ENCODE measurements around the gene SEMA4C. TPM values are rescaled to one million over a fixed set of nuclear protein-coding genes. Genes with fewer than 3 reads are reported as not detected.

The SEMA4C gene, protein sequence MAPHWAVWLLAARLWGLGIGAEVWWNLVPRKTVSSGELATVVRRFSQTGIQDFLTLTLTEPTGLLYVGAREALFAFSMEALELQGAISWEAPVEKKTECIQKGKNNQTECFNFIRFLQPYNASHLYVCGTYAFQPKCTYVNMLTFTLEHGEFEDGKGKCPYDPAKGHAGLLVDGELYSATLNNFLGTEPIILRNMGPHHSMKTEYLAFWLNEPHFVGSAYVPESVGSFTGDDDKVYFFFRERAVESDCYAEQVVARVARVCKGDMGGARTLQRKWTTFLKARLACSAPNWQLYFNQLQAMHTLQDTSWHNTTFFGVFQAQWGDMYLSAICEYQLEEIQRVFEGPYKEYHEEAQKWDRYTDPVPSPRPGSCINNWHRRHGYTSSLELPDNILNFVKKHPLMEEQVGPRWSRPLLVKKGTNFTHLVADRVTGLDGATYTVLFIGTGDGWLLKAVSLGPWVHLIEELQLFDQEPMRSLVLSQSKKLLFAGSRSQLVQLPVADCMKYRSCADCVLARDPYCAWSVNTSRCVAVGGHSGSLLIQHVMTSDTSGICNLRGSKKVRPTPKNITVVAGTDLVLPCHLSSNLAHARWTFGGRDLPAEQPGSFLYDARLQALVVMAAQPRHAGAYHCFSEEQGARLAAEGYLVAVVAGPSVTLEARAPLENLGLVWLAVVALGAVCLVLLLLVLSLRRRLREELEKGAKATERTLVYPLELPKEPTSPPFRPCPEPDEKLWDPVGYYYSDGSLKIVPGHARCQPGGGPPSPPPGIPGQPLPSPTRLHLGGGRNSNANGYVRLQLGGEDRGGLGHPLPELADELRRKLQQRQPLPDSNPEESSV
- total RNA-seq = 24.3 TPM
- long read RNA-seq, partial matches to known transcripts = 9 of 19 reads
- long read RNA-seq, other reads (novel, unspliced or antisense) = 10 of 19 reads

DNA sequence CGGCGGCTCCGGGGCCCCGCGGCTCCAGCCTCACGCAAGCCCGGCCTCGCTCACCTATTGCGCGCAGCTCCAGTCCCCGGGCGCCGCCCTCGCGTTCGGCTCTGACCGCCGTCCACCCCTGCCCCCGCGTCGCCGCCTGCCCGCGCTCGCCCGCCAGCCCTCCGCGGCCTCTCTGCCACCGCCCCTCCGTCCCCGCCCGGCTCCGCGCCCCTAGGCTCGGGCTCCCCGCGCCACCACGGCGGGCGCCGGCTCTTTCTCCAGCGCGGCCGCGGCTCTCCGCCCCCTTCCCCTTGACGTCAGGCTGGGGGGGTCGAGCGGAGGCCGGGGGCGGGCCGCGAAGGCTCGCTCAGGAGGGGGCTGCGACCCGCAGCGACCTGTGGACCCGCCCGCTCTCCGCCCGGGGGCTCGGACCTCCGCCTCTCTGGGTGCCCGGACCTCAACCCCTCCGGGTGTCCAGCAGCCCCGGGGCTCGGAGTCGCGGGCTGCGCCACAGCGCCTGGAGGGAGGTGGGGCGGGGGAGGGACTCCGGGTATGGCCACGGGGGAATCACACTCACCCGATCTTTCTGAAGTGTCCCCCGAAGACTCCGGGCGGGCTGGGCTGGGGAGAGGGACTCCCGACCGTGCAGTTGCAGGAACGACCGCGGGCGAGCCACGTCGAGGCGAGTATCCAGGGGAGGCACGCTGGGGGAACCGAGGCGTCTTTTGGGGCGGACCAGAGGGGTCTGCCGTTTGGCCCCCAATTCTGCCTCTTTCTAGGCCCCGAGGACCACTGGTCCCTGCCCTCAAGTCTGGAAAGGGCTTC lies at the start of gene SEMA4C:
Gene SEMA4C, minus strand, starts transcription at position 259 of the 804 bp plus-strand sequence. CDS start 2,194 bp downstream, outside the sequence.
- Histone ChIP-seq H3K4me3 (peak within 1 kb of the TSS; percentile 97), H3K9me3 (no peaks in the 10 kb centered on the region), H3K36me3 (peaks cover 25% of the 10 kb centered on the region), H3K27ac (peak within 1 kb of the TSS; percentile 96), H3K4me1 (peaks cover 67% of the 10 kb centered on the region), H3K27me3 (ENCODE audit: low read depth) (no peaks in the 10 kb centered on the region)
- DNase-seq (peak; percentile 70), ATAC-seq (peak; percentile 69 to 70)
- TF ChIP-seq, protein P1, sequence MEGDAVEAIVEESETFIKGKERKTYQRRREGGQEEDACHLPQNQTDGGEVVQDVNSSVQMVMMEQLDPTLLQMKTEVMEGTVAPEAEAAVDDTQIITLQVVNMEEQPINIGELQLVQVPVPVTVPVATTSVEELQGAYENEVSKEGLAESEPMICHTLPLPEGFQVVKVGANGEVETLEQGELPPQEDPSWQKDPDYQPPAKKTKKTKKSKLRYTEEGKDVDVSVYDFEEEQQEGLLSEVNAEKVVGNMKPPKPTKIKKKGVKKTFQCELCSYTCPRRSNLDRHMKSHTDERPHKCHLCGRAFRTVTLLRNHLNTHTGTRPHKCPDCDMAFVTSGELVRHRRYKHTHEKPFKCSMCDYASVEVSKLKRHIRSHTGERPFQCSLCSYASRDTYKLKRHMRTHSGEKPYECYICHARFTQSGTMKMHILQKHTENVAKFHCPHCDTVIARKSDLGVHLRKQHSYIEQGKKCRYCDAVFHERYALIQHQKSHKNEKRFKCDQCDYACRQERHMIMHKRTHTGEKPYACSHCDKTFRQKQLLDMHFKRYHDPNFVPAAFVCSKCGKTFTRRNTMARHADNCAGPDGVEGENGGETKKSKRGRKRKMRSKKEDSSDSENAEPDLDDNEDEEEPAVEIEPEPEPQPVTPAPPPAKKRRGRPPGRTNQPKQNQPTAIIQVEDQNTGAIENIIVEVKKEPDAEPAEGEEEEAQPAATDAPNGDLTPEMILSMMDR (IDR thresholded peaks at IDR 0.05) = no peak
- intact Hi-C loops (cut with DNase I) = no loop called here

DNA sequence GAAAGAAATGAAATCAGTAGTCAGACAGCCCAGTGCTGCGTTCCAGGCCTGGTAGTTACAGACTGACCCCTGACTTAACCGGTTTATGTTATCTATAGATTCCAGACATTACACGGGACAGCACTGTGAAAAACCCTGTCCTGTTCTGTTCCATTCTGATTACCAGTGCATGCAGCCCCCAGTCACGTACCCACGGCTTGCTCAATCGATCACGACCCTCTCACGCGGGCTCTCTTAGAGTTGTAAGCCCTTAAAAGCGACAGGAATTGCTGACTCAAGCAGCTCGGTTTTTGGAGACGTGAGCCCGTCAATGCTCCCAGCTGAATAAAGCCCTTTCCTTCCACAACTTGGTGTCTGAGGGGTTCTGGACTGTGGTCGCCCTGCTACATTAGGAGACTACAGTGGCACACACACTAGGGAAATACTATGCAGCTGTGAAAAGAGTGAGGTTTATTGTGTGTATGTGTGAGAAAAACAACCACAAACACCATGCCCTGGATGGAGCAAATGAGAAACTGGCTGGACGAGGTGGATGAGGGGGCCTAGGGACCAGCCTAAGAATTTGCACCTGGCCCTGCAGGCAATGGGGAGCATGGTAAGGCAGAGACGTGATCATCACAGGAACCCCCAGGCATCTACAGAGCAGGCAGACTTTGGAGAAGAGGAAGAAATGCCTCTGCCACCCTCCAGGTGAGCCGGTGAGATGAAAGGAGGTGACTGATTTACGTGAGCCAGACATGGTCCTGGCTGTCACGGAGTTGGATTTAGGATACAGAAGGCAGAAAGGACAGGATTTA lies 49.1 kb upstream of the SEMA4C start:
- no peak for ATAC-seq
- no peak overlapping the region for H3K27ac ChIP-seq

DNA sequence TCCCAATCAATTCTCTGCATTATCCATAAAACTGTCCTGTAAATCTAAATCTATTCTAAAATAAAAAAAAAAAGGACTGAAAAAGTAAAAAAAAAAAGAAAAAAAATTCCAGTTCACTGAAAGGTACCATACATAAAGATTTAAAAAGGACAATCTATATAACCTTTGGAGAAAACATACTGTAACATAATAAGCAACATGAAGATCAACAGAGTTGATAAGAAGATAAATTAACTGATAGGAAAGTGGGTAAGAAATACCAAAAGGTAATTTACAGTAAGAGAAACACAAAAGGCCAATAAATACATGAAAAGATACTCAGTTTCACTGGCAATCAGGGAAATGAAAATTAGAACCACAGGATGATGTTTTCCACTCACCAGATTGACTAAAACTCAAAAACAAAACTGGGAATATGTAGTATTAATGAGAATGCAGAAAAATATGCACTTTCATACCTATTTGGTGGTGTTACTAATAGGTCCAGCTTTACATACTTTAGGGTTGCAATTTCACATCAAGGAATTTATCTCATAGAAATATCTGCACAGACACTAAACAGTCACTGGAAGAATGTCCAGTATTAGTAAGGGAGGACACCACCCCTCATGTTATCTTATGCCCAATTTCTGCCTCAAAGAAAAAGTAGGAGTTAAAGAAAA lies 48.3 kb upstream of the SEMA4C start:
- intact Hi-C loops (cut with DNase I) = no loop called here
- TF ChIP-seq, protein P1 (IDR thresholded peaks at IDR 0.05) = no peak
- Histone ChIP-seq H3K4me1 (peaks cover 15% of the 10 kb centered on the region), H3K27ac (no peak overlapping the region), H3K27me3 (ENCODE audit: low read depth) (no peaks in the 10 kb centered on the region), H3K9me3 (peaks cover 3% of the 10 kb centered on the region), H3K4me3 (no peak overlapping the region), H3K36me3 (no peaks in the 10 kb centered on the region)
- DNase-seq = no peak
- no peak for ATAC-seq

More for the DNA sequence above, 49.1 kb upstream of the SEMA4C start:
- Histone ChIP-seq H3K4me1 (peaks cover 8% of the 10 kb centered on the region), H3K9me3 (peaks cover 3% of the 10 kb centered on the region), H3K27me3 (ENCODE audit: low read depth) (no peaks in the 10 kb centered on the region), H3K36me3 (no peaks in the 10 kb centered on the region), H3K4me3 (no peak overlapping the region)
- intact Hi-C loops (cut with DNase I) = no loop called here
- no peak for DNase-seq
- TF ChIP-seq, protein P1 (IDR thresholded peaks at IDR 0.05) = no peak

DNA sequence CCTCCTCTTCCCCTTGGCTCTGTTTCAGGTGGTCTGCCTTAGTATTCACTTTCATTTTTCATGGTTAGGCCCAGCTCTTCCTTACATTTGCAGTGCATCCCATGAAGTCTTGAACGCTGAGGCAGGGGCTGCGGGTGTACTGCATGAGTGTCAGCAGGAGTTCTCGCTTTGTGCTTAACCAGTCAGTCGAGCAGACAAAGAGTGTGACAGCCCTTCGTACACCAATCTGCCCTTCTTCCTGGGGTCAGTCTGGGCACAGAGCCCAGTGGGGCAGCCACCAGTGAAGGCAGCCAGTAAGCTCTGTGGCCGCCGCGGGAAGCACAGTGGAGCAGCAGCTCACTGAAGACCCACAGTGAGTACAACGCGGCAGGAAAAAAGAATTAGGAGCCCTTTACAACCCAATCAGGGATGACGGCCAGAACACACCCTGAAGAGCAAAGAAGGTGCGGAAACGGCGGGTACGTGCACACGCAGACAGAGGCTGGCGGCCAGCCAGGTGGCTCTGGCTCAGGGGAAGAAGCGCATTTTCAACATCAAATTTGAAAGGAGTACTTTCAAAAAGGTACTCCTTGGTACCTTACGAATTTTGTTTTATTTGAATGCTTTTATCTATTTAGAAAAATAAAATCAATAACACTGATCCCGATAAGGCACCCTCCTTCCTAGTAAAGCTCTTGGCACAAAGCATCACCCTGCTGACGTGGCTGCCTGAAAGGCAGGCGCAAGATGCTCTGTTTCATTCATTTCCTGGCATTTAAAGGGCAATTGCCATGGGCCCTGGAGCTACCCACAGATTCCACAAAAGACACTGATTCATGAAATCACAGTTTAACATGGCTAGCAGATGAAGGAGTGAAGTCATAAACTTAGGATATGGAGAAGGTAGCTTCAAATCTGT lies 47.0 kb upstream of the SEMA4C start:
- Histone ChIP-seq H3K9me3 (peaks cover 3% of the 10 kb centered on the region), H3K27ac (no peak overlapping the region), H3K4me3 (no peak overlapping the region), H3K36me3 (no peaks in the 10 kb centered on the region), H3K4me1 (peaks cover 19% of the 10 kb centered on the region), H3K27me3 (ENCODE audit: low read depth) (no peaks in the 10 kb centered on the region)
- TF ChIP-seq, protein P1 (IDR thresholded peaks at IDR 0.05) = no peak
- DNase-seq (no peak), ATAC-seq (no peak)
- intact Hi-C loops (cut with DNase I) = no loop called here
